ENCODE results near the gene SSH2.

DNA sequence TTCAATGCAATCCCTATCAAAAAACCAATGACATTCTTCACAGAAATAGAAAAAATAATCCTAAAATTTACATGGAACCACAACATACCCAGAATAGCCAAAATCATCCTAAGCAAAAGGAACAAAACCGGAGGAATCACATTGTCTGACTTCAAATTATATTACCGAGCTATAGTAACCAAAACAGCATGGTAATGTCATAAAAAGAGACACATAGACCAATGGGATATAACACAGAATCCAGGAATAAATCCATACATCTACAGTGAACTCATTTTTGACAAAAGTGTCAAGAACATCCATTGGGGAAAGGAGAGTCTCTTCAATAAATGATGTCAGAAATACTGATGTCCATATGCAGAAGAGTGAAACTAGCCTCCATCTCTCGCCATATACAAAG, 201.5 kb downstream of the SSH2 start:
- TF ChIP-seq, protein P1, sequence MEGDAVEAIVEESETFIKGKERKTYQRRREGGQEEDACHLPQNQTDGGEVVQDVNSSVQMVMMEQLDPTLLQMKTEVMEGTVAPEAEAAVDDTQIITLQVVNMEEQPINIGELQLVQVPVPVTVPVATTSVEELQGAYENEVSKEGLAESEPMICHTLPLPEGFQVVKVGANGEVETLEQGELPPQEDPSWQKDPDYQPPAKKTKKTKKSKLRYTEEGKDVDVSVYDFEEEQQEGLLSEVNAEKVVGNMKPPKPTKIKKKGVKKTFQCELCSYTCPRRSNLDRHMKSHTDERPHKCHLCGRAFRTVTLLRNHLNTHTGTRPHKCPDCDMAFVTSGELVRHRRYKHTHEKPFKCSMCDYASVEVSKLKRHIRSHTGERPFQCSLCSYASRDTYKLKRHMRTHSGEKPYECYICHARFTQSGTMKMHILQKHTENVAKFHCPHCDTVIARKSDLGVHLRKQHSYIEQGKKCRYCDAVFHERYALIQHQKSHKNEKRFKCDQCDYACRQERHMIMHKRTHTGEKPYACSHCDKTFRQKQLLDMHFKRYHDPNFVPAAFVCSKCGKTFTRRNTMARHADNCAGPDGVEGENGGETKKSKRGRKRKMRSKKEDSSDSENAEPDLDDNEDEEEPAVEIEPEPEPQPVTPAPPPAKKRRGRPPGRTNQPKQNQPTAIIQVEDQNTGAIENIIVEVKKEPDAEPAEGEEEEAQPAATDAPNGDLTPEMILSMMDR (IDR thresholded peaks at IDR 0.05): no peak
- TF ChIP-seq POLR2A (IDR thresholded peaks at IDR 0.05) (no peak), POLR2AphosphoS5 (IDR thresholded peaks at IDR 0.05) (no peak), EP300 (IDR thresholded peaks at IDR 0.05) (no peak)
